Adrenal gland (tissue), 5 donors: ENCODE data around the gene CEP112.

ENCODE experiments used
- CTCF ChIP-seq, 6 experiments: fragments of 450-650 bp in 4 of 6; fragments of 200-600 bp in 2 of 6; sonication (generic) in 1 of 6; IDR thresholded peaks; 1 replicate in 5 of 6; 2 replicates in 1 of 6; pipeline versions ENCODE4 v1.5.1 to v1.8.0; 2016 to 2021; ENCODE audit warnings: antibody characterized with exemption in 6 of 6, mild to moderate bottlenecking in 2 of 6, moderate library complexity in 1 of 6
- POLR2A ChIP-seq, 2 donors: fragments of 450-650 bp; IDR thresholded peaks; one replicate each; pipeline ENCODE4 v1.6.1; 2017; ENCODE audit warnings: antibody characterized with exemption in 2 of 2, mild to moderate bottlenecking in 2 of 2, moderate library complexity in 1 of 2
- donor health status: DM: no; HTN: no; CAD: no.

GRCh38 chr17:66149562-66149961, 42.4 kb downstream of the CEP112 start:
- no peak for TF ChIP-seq CTCF (IDR thresholded peaks at IDR 0.05)
- no peak for TF ChIP-seq POLR2A (IDR thresholded peaks at IDR 0.05)
